Uterus (tissue), 4 donors: ENCODE data around the gene FIBP. TPM values are rescaled to one million over a fixed set of nuclear protein-coding genes. Genes with fewer than 3 reads are reported as not detected.

Experiments
- DNase-seq, 2 donors: peaks; one replicate each; pipeline ENCODE4 v3.0.0-alpha.2; 2019 to 2020
- H3K27ac ChIP-seq, 2 donors: fragments of 200-600 bp; sonication (generic); 1 replicate in 1 of 2; 2 replicates in 1 of 2; pipeline ENCODE4 v1.5.1; 2016 to 2018
- H3K27me3 ChIP-seq, 2 donors: fragments of 200-600 bp; sonication (generic); one replicate each; pipeline ENCODE4 v1.5.1; 2018 to 2019; ENCODE audit warnings: control low read depth in 1 of 2
- H3K36me3 ChIP-seq, 2 donors: fragments of 200-600 bp; sonication (generic); one replicate each; pipeline ENCODE4 v1.5.1; 2019; ENCODE audit warnings: control low read depth in 1 of 2
- H3K4me1 ChIP-seq, 2 donors: fragments of 200-600 bp; sonication (generic); one replicate each; pipeline ENCODE4 v1.5.1; 2018 to 2019; ENCODE audit warnings: control low read depth in 1 of 2
- H3K4me3 ChIP-seq, 2 donors: fragments of 200-600 bp; sonication (generic); 1 replicate in 1 of 2; 2 replicates in 1 of 2; pipeline ENCODE4 v1.5.1; 2018 to 2019; ENCODE audit warnings: mild to moderate bottlenecking in 1 of 2
- H3K9me3 ChIP-seq, 2 donors: fragments of 200-600 bp; sonication (generic); one replicate each; pipeline ENCODE4 v1.5.1; 2019; ENCODE audit warnings: control low read depth in 1 of 2
- POLR2A ChIP-seq, 2 donors: fragments of 450-650 bp; IDR thresholded peaks; one replicate each; pipeline ENCODE4 v1.6.1; 2016; ENCODE audit warnings: antibody characterized with exemption in 2 of 2, mild to moderate bottlenecking in 1 of 2, moderate library complexity in 1 of 2
- intact Hi-C: fragments of 100-400 bp; cut with DNase I; formaldehyde crosslinking; loops from one replicate; pipeline ENCODE4 v1.15.1; 2023; ENCODE audit warnings: low total_unique reads
- total RNA-seq, 4 donors: library from RNA; depleted of rRNA in 3 of 4; stranded (reverse); fragments of >200 nt in 3 of 4; gene quantifications; one replicate each; pipeline versions ENCODE4 v1.1.0 to v1.2.4, GENCODE V29; 2014 to 2023
- TF ChIP-seq, protein P1 (sequence below), 4 experiments: fragments of 200-600 bp in 2 of 4; fragments of 450-650 bp in 2 of 4; sonication (generic) in 2 of 4; IDR thresholded peaks; one replicate each; pipeline ENCODE4 v1.5.1; 2016 to 2019; ENCODE audit warnings: antibody characterized with exemption in 4 of 4, mild to moderate bottlenecking in 2 of 4, moderate library complexity in 1 of 4
- donor health status: DM: yes; HTN: yes; CAD: no.

Gene FIBP
- total RNA-seq, 4 donors from 2014 or later, result 39.7 to 239 (median 52.2) TPM

DNA sequence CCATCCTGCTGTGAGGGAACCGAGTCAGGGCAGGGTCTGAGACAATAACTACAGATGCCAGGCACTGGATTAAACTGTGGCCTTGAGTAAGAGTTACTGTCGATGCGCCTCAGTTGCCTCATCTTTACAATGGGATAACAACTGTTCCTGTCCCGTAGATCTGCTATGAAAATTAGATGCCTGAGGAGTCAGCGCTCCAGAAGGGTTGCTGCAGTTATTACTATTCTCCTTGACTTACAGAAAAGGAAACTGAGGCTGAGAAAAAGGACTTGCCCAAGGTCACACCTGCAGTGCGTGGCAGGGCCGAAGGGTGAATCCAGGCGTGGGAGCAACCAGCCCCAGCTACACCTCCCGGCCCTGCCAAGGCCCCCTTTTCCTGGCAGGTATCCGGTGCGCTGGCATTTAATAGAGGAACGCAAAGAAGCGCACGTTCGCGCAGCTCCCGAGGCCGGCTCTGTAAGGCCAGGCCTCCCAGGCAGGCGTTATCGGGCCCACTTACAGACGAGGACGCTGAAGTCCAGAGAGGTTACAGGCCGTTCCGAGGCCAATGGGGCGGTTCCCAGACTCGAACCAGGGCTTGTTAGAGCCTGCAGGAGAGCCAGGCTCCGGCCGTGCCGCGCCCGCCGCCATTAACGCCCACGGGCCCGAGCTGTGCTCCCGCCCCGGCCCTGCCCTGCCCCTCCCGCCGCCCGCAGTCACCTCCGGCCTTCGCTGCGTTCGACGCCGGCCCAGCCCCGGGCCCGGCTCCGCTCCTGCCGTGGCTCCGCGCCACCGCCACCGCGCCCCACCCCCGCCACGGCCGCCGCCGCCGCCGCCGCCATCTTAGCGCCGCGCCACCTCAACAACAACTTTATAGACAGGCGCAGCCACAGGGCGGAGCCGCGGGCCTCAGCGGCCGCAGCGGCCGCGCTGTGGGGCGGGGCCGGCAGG is 30.2 kb upstream of the FIBP start, which contains the start of gene C11orf68:
Gene C11orf68 (minus strand): TSS at position 852 of the 930 bp plus-strand sequence. CDS start 31 bp downstream, at position 821.
- Histone ChIP-seq H3K27ac (peak within 1 kb of the TSS; percentile 94 to 97), H3K9me3 (no peaks in the 10 kb centered on the region), H3K36me3 (no peaks in the 10 kb centered on the region), H3K4me3 (peak within 1 kb of the TSS; percentile 90 to 98), H3K27me3 (no peaks in the 10 kb centered on the region), H3K4me1 (peaks cover 23 to 39% of the 10 kb centered on the region in 2 donors)
- intact Hi-C loops, result no loop called here
- DNase-seq, result peak in 1 of 2 donors; percentile 56
- TF ChIP-seq, protein P1, sequence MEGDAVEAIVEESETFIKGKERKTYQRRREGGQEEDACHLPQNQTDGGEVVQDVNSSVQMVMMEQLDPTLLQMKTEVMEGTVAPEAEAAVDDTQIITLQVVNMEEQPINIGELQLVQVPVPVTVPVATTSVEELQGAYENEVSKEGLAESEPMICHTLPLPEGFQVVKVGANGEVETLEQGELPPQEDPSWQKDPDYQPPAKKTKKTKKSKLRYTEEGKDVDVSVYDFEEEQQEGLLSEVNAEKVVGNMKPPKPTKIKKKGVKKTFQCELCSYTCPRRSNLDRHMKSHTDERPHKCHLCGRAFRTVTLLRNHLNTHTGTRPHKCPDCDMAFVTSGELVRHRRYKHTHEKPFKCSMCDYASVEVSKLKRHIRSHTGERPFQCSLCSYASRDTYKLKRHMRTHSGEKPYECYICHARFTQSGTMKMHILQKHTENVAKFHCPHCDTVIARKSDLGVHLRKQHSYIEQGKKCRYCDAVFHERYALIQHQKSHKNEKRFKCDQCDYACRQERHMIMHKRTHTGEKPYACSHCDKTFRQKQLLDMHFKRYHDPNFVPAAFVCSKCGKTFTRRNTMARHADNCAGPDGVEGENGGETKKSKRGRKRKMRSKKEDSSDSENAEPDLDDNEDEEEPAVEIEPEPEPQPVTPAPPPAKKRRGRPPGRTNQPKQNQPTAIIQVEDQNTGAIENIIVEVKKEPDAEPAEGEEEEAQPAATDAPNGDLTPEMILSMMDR (IDR thresholded peaks at IDR 0.05), result no peak
- TF ChIP-seq POLR2A (IDR thresholded peaks at IDR 0.05), result peak; percentile 61 to 83

DNA sequence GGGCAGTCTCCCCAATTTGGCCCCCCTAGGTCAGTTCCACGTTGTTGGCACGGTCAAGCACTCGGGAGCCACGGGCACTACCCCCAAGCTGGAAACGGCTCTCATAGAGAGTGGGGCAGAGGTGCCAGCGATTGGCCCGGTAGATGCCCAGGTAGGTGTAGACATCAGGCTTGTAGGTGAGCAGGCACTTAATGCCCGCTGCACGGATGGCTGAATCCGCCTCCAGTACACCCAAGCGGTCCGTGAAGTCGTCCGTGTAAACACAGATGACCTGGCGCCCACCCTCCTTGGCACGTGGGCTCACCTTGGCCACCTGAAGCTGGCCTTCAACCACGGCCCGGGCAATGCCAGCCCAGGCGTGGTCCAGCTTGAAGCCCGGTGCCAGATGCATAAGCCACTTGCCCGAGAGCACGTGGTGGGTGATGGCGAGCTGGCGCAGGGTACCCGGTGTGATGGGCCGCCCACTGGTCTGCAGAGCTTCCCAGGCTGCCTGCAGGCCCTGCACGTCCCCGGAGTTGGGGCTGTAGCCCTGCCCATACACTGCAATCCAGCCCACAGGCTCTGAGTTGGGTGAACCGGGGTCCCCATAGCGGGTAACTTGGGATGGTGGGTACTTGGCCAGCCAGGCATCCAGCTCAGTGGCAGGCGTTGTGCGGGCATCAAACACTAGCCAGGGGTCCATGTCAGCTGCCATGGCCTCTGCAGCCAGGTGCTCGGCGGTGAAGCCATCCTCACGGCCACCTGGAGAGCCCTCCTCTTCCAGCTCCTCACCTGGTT is 29.4 kb upstream of the FIBP start:
- TF ChIP-seq, protein P1 (IDR thresholded peaks at IDR 0.05), result no peak
- TF ChIP-seq POLR2A (IDR thresholded peaks at IDR 0.05), result no peak
- H3K27me3 ChIP-seq, result no peaks in the 10 kb centered on the region
- intact Hi-C loops, result no loop called here
- H3K36me3 ChIP-seq, result no peaks in the 10 kb centered on the region
- H3K27ac ChIP-seq, result peak overlapping the region; percentile 94 to 97
- peaks cover 23 to 39% of the 10 kb centered on the region in 2 donors for H3K4me1 ChIP-seq
- no peaks in the 10 kb centered on the region for H3K9me3 ChIP-seq
- H3K4me3 ChIP-seq, result peak overlapping the region; percentile 90 to 98
- peak; percentile 34 to 39 for DNase-seq

DNA sequence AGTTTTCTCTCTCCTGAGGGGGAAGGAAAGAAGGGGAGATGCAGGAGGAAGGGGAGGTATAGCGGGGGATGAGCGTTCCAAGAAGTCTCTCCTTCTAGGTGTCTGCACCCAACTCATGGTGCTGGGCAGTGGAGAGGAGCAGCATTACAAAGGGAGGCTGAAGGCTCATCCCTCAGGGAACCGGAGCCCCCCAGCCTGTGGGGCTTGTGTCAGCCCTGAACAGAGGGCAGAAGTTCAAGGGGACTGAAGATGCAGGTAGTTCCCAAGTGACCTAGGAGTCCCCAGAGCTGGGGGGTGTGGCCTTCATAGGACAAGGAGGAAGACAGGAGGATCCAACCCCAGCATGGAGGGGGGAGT is 28.8 kb upstream of the FIBP start:
- Histone ChIP-seq H3K27ac (peak overlapping the region; percentile 94 to 97), H3K27me3 (no peaks in the 10 kb centered on the region), H3K36me3 (no peaks in the 10 kb centered on the region), H3K4me3 (no peak overlapping the region), H3K4me1 (peaks cover 23 to 39% of the 10 kb centered on the region in 2 donors), H3K9me3 (no peaks in the 10 kb centered on the region)
- intact Hi-C loops, result no loop called here
- no peak for TF ChIP-seq POLR2A (IDR thresholded peaks at IDR 0.05)
- TF ChIP-seq, protein P1 (IDR thresholded peaks at IDR 0.05), result no peak
- no peak for DNase-seq

DNA sequence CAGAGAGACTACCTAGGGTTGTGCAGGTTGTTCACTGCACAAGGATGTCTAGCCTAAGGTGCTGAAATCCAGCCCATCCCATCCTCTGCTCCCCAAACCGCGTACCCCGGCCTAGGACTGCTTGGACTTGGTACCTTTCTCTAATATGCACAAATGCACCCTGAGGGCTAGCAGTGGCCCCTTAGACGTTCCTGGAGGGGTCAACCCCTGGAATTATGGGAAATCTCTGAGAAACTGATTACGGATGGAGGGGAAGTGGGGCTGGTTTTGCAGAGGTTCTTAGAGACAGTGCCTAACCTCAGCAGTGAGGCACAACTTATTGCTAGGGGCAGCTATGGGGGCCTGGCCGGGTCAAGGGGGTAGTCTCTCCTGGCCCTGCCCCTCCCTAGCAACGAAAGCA is 28.1 kb upstream of the FIBP start:
- Histone ChIP-seq H3K36me3 (no peaks in the 10 kb centered on the region), H3K4me3 (no peak overlapping the region), H3K9me3 (no peaks in the 10 kb centered on the region), H3K27ac (peak overlapping the region; percentile 94 to 97), H3K4me1 (peaks cover 23 to 39% of the 10 kb centered on the region in 2 donors), H3K27me3 (no peaks in the 10 kb centered on the region)
- no peak for DNase-seq
- intact Hi-C loops, result no loop called here
- no peak for TF ChIP-seq POLR2A (IDR thresholded peaks at IDR 0.05)
- TF ChIP-seq, protein P1 (IDR thresholded peaks at IDR 0.05), result no peak
